GM18520 (cell line): Measurements from ENCODE around the gene U2AF1L4.

Experiments
- ATAC-seq: cut with Tn5 transposase; IDR thresholded peaks from one replicate; pipeline ENCODE4 v1.9.1; 2021; ENCODE audit not compliant: unreplicated experiment

U2AF1L4 gene

GRCh38 chr19:35742121-35742724 lies 3.0 kb downstream of the U2AF1L4 start, which contains the start of gene IGFLR1:
Gene IGFLR1, minus strand, starts transcription at chr19:35742452. Its CDS starts 1,272 bp downstream, at chr19:35741180.
- no peak for ATAC-seq

- ATAC-seq, result no peak
Observed at GRCh38 chr19:35741203-35741515, 4.1 kb downstream of the U2AF1L4 start.

- ATAC-seq, result peak; percentile 40
Observed at GRCh38 chr19:35740423-35741202, 4.6 kb downstream of the U2AF1L4 start.

GRCh38 chr19:35740108-35740422 lies 5.2 kb downstream of the U2AF1L4 start:
- no peak for ATAC-seq

- ATAC-seq, result no peak
Observed at GRCh38 chr19:35739275-35740107, 5.7 kb downstream of the U2AF1L4 start.

GRCh38 chr19:35738887-35739229 lies 6.4 kb downstream of the U2AF1L4 start:
- ATAC-seq, result no peak

- ATAC-seq, result no peak
Observed at GRCh38 chr19:35738021-35738886, 7.0 kb downstream of the U2AF1L4 start.

- ATAC-seq, result no peak
Observed at GRCh38 chr19:35736913-35737886, 8.0 kb downstream of the U2AF1L4 start.

- no peak for ATAC-seq
Observed at GRCh38 chr19:35734889-35735288, 10.3 kb downstream of the U2AF1L4 start.

- no peak for ATAC-seq
Observed at GRCh38 chr19:35734273-35734672, 10.9 kb downstream of the U2AF1L4 start.

GRCh38 chr19:35733180-35734125 lies 11.8 kb downstream of the U2AF1L4 start:
- no peak for ATAC-seq

- no peak for ATAC-seq
Observed at GRCh38 chr19:35732540-35733179, 12.6 kb downstream of the U2AF1L4 start.

GRCh38 chr19:35731779-35732405 lies 13.3 kb downstream of the U2AF1L4 start:
- ATAC-seq, result no peak

- no peak for ATAC-seq
Observed at GRCh38 chr19:35731353-35731752, 13.9 kb downstream of the U2AF1L4 start.

GRCh38 chr19:35730326-35730725 lies 14.9 kb downstream of the U2AF1L4 start:
- ATAC-seq, result no peak

- ATAC-seq, result no peak
Observed at GRCh38 chr19:35729763-35730162, 15.5 kb downstream of the U2AF1L4 start.

- no peak for ATAC-seq
Observed at GRCh38 chr19:35729021-35729420, 16.2 kb downstream of the U2AF1L4 start.
